HG03045 (cell line): Measurements from ENCODE around the gene CD4.

ENCODE experiments used
- ATAC-seq: cut with Tn5 transposase; IDR thresholded peaks from one replicate; pipeline ENCODE4 v1.9.1; 2021; ENCODE audit warnings: mild to moderate bottlenecking, moderate library complexity; ENCODE audit not compliant: unreplicated experiment

Gene CD4

DNA sequence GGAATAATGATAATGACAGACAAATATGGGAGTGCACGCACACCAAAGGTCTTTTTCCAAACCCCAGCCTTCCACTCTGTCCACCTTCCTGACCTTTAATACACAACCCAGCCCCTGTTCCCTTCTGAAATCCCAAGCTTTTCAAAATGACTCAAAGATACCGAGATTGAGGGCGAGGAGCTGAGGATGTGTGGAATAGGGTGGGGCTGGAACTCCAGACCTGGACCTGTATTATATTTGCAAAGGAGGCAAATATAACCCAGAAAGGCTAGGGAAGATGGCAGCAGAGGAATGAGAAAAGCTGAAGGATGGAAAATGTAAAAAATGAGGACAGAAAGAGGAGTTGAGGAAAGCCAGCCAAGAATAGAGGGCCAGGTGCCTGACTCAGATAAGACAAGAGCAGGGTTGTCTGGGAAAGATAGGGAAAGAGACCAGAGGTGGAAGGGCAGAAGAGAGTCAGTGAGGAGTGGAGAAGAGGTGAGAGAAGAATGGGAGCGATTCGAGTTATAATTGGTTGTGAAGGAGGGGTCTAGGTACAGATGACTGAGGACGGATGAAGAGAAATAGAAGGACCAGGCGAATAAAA is 24.2 kb upstream of the CD4 start:
- ATAC-seq, result no peak

DNA sequence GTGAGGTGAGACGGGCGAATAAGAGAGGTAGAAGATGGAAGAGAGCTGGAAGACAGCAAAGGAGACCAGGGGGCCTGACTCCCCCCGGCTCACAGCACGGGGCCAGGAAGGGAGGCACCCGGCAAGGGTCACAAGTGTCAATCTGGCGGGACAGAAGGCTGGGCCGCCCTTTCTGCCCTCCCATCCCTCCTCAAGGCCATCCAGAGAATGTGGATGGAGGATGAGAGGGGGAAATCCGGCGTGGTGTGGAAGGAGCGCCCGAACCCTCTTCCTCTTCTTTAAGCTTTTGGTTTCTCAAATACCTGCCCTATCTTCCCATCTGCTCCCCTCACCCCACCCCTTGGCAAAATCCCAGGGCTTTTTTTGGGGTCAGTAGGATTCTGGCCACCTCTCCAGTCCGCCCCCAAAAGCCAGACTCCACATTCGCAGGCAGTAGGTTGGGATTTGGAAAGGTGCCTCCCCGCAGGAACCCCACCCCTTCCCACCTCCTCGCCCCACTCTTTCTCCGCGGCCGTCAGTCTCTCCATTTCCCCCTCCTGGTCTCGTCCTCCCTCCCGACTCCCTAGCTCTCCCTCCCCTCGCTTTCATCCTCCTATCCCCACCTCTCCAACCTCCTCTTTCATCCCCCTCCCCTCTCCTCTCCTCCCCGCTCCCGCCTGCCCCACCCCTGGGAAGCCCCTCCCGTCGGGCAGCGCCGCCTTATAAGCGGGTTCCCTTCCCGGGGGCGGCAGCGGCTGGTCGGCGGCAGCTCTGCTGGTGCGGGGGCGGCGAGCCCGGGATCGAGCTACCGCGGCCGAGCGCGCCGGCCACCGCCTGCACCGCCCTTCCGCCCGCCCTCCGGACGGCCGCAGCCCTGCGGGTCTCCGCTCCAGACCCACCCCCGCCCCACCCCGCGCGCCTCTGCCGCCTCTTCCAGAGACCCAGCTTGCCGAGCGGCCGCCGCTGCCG is 23.4 kb upstream of the CD4 start, which contains the start of gene PTMS:
PTMS (plus strand) TSS at position 730 of the 948 bp plus-strand sequence. CDS start 343 bp downstream, outside the sequence.
- peak; percentile 21 for ATAC-seq

GRCh38 chr12:6766651-6767349 is 22.5 kb upstream of the CD4 start:
- ATAC-seq, result peak; percentile 45

- ATAC-seq, result no peak
Observed at GRCh38 chr12:6767353-6768319, 21.7 kb upstream of the CD4 start.

DNA sequence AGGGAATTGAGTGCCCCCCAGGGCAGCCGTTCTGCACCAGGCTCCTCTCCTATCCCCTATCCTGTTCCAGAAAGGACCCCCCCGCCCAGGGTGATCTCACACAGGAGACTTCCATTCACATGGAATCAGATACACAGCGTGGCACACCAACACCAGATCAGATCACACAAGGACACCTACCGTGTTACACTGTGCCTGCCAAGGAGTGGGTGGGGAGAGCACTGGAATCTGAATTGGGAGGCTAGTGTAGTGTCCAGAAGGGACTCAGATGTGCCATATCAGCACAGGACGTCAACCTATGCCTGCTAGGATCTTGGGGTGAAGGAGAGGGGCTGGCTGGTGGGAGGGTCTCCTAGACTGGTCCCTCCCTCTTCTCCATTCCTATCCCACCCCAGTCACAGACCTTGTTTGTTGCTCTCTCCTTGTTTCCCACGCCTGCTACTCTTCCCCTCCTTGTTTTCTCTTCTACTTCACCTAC is 20.9 kb upstream of the CD4 start:
- ATAC-seq, result no peak

DNA sequence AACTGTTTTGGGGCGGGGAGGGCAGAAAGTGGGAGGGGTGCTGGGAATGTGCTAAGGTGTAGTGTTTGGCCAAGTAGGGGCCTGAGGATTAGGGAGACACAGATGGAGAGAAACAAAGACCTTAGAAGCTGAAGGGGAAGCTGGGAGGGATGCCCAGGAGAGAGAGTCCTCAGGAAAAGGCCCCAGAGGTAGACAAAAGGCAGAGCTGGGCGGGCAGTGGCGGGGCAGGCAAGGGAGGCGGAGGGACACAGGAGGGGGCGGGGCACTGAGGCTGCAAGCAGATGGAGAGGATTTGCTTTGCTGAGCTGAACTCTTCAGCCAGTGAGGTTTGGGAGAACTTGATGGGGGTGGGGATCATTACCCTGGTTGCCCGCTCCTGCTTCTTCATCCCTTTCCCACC is 20.3 kb upstream of the CD4 start:
- no peak for ATAC-seq

DNA sequence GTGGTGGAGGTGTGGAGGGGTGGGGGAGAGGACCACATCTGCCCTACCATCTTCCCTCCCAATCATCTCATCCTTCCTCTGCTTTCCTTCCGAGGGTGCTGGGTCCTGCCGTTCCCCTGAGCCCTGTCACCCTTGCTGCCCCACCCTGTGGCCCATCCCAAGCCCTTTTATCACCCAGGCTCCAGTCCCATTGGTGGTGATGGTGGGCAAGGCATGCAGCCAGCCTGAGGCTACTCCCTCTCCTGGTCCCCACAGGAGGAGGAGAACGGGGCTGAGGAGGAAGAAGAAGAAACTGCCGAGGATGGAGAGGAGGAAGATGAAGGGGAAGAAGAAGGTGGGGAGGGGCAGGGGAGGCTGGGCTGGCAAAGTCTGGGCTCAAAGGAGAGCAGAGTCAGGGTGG is 19.7 kb upstream of the CD4 start:
- no peak for ATAC-seq

- ATAC-seq, result no peak
Observed at GRCh38 chr12:6770094-6770493, 19.2 kb upstream of the CD4 start.

- ATAC-seq, result no peak
Observed at GRCh38 chr12:6770600-6770999, 18.7 kb upstream of the CD4 start.

- no peak for ATAC-seq
Observed at GRCh38 chr12:6771091-6771495, 18.2 kb upstream of the CD4 start.

DNA sequence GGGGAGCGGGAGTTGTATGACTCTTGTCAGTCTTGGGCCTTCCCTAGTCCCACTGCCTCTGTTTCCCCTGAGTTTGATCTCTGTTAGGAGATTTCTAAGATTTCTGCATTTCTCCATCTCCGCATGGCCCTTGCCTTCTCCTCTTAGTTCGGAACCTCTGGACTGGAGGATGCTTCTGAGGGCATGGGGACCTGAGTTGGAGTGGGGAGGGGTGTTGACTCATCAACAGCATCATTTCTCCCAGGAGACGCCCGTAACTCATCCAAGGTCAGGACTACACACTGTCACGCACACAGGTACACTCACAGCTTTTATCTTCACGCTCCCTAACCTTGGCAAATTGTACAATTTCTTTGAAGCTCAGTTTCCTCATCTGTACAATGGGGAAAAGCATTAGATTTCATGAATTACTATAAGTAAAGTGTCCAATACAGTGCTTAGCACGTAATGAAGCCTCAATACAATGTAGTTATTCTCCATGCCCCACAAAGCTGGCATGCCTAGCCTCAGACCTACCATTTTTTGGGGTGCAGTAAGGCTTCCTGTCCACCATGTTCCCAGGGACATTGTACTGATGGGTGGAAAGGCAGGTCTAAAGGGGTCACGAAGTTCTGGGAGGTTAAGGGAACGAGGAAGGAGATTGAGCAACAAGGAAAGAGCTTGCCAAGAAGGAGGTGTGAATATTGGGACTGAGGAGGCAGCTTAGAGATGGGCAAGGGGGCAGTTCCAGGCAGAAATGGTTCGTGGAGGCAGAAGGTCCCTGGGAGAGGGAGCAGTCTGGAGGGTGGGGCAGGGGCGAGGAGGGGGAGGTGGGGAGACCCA is 17.6 kb upstream of the CD4 start:
- ATAC-seq, result no peak

DNA sequence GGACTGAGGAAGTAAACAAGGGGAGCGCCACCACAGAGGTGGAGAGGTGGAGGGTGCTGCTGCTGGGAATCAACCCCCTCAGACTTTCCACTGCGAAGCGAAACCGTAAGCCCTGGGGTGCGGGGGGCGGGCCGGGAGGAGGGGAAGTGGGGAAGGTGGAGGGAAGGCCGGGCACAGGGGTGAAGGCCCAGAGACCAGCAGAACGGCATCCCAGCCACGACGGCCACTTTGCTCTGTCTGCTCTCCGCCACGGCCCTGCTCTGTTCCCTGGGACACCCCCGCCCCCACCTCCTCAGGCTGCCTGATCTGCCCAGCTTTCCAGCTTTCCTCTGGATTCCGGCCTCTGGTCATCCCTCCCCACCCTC is 17.0 kb upstream of the CD4 start, which contains the start of gene LAG3:
LAG3 (plus strand) TSS at position 190 of the 365 bp plus-strand sequence. CDS start 333 bp downstream, outside the sequence.
- no peak for ATAC-seq

DNA sequence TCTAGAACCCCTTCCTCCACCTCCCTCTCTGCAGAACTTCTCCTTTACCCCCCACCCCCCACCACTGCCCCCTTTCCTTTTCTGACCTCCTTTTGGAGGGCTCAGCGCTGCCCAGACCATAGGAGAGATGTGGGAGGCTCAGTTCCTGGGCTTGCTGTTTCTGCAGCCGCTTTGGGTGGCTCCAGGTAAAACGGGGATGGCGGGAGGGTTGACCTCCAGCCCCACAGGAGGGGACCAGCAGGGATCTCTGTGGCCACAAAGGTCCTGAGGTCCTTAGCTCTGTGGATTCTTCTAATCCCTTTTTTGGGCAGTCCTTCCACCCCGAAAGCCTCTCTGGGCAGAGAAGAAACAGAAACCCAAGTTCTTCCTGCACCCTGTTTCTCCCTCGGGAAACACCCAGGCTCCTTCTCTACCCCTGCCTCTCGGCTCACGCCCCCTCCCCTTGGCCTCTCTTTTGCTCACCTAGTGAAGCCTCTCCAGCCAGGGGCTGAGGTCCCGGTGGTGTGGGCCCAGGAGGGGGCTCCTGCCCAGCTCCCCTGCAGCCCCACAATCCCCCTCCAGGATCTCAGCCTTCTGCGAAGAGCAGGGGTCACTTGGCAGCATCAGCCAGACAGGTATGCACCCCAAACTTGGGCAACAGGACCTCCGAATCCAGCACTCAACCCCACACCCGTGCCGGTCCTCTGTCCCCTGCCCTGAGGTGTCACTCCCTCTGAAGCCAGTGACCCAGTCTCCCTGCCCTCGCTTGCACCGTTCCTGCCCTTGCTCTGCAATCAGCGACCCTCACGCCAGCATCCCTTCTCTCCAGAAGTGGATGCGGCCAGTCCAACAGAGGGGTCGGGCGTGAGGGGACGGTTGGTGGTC is 16.4 kb upstream of the CD4 start:
- no peak for ATAC-seq

- no peak for ATAC-seq
Observed at GRCh38 chr12:6773590-6774351, 15.6 kb upstream of the CD4 start.

- ATAC-seq, result no peak
Observed at GRCh38 chr12:6774499-6775062, 14.7 kb upstream of the CD4 start.

DNA sequence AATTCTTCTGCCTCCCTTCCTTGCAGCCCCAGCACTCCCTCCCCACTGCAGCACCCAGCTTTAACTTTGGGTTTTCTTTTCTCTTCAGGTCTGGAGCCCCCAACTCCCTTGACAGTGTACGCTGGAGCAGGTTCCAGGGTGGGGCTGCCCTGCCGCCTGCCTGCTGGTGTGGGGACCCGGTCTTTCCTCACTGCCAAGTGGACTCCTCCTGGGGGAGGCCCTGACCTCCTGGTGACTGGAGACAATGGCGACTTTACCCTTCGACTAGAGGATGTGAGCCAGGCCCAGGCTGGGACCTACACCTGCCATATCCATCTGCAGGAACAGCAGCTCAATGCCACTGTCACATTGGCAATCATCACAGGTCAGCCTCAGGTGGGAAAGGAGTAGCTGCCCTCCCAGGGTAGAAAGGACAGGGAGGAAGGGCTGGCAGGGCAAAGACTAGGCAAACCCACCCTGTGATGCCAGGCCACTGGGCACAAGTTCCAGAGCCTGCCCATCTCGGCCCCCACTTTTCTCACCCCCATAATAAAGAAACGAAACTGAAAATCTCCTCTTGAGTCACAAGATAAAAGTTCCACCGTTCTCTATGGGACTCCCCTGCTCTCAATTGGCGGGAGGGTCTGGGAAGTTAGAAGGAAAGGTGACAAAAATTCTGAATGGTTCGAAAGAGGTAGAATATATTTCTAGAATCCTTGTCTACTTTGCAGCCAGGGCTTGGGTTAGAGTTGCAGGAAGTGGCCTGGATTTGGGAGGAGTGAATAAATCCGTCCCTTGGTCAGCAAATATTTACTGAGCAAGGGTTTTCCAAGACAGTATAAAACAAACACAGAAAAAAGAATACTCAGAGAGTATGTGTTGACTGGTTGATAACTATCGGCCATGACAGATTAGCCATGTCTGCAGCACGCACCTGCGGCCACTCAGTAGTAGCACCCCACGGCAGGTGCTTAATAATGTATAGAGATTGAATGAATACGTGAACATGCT is 13.8 kb upstream of the CD4 start:
- no peak for ATAC-seq
